ENCODE data around the gene RAG2. TPM values are rescaled to one million over a fixed set of nuclear protein-coding genes. Genes with fewer than 3 reads are reported as not detected.
A peak's percentile ranks its signal among the peaks of the same experiment; 100 is the strongest.
"Not testable (repeated sequence)": the region's sequence is repeated elsewhere in the genome, so short reads cannot be mapped to it uniquely, and the experiment has no call there.

The RAG2 gene
- total and polyA plus RNA-seq, 9 donors: not detected

DNA sequence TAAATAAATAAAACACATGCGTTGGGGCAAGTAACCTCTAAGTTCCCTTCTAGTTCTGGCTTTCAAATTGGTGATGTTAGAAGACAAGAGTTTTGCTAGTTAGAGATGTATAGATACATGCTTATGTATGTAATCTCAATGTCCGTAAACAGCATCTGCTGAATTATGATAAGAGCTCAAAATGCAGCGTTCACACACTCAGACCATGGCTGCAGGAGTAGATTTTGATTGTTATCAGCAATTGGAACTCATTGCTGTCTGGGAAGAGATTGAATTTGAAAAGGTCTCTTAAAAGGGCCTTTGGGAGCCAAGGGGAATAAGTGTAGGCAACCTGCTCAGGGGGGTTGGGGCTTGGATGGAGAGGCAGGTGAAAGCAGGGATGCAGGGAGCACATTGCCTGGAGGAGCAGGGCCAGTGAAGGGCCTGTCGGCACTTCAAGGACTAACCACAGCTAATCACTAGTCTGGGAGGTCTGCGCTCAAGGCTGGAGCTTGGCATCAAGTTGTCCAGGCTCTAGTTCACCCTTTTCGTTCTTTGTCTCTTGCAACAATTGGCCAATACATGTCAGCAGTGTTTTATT is 32.9 kb downstream of the RAG2 start:
- Histone ChIP-seq H3K4me3 (no peak overlapping the region), H3K36me3 (no peaks in the 10 kb centered on the region), H3K27me3 (no peaks in the 10 kb centered on the region), H3K9me3 (no peaks in the 10 kb centered on the region), H3K27ac (no peak overlapping the region), H3K4me1 (ENCODE audit: insufficient read depth) (peaks cover 3% of the 10 kb centered on the region)
- intact Hi-C loops (cut with DNase I): loop anchor here (10.0 kb wide), 3 partner anchors 60 to 180 kb away; no protein-coding TSS in a partner anchor
- 47 to 61% (median 54%) methylated on average over 6 of the region's 6 CpGs for WGBS, 3 donors
- no peak for TF ChIP-seq EP300 (IDR thresholded peaks at IDR 0.05)
- no peak for DNase-seq

DNA sequence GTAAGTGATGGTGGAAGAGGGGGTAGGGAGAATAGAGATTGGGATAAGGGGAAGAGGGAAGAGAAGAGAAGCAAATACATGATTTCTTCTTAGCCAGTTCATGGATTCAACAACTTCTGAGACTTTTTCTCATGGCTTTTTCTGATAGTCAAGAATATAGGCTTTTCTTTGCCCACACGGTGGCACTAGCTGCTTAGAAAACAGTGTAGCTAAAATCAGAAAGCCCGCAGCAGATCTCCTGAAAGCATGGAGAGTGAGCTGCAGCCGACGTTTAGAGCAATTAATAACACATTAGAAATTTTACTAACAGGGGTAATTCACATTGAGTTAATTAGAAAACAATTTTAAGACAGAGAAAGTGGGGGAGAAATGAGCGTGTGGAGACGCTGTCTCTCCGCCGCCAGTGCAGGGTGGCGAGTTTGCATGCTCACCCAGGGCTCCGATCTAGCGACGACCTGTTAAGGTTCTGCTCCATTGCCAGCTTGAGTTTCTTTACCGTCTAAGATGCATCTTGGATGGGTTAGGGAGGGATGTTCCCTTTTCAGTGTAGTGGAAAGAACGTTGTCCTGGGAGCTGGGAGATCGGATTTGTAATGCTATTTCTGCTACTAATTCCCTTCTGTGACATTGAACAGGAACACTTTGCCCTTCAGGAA is 33.5 kb downstream of the RAG2 start:
- intact Hi-C loops (cut with DNase I): loop anchor here (5.0 to 10.0 kb wide), 4 partner anchors 60 to 180 kb away; no protein-coding TSS in a partner anchor
- no peak overlapping the region for H3K27ac ChIP-seq

DNA sequence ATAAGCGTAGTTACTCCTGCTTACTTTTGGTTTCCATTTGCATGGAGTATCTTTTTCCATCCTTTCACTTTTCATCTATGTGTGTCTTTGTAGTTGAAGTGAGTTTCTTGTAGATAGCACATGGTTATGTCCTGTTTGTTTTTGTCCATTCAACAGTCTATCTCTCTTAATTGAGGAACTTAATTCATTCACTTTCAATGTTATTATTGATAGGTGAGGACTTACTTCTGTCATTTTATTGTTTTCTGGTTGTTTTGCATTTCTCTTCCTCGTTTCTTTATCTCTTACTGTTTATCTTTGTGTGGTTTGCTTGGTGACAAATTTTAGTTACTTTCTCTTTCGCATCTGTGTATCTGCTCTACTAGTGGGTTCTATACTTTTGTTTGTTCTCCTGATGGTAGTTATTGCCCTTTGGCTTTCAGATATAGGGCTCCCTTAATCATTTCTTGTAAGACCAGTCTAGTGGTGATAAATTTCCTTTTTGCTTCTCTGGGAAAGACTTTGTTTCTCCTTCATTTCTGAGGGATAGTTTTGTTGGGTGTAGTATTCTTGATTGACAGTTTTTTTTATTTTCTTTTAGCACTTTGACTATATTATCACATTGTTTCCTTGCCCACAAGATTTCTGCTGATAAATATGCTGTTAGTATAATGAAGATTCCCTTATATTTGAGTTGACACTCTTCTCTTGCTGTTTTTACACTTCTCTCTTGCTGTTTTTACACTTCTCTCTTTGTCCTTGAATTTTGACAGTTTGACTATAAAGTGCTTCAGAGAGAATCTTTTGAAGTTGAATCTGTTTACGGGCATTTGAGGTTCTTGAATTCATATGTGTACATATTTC is 39.2 kb downstream of the RAG2 start:
- TF ChIP-seq POLR2A (IDR thresholded peaks at IDR 0.05) (no peak), EP300 (IDR thresholded peaks at IDR 0.05) (no peak)
- TF ChIP-seq, protein P1, sequence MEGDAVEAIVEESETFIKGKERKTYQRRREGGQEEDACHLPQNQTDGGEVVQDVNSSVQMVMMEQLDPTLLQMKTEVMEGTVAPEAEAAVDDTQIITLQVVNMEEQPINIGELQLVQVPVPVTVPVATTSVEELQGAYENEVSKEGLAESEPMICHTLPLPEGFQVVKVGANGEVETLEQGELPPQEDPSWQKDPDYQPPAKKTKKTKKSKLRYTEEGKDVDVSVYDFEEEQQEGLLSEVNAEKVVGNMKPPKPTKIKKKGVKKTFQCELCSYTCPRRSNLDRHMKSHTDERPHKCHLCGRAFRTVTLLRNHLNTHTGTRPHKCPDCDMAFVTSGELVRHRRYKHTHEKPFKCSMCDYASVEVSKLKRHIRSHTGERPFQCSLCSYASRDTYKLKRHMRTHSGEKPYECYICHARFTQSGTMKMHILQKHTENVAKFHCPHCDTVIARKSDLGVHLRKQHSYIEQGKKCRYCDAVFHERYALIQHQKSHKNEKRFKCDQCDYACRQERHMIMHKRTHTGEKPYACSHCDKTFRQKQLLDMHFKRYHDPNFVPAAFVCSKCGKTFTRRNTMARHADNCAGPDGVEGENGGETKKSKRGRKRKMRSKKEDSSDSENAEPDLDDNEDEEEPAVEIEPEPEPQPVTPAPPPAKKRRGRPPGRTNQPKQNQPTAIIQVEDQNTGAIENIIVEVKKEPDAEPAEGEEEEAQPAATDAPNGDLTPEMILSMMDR (IDR thresholded peaks at IDR 0.05): no peak
- Histone ChIP-seq H3K27me3 (no peaks in the 10 kb centered on the region), H3K27ac (no peak overlapping the region), H3K4me1 (ENCODE audit: insufficient read depth) (no peaks in the 10 kb centered on the region), H3K36me3 (no peaks in the 10 kb centered on the region), H3K4me3 (no peak overlapping the region), H3K9me3 (no peaks in the 10 kb centered on the region)
- DNase-seq: no peak
- WGBS, 3 donors: 56 to 64% (median 56%) methylated on average over 4 of the region's 4 CpGs
- intact Hi-C loops (cut with DNase I): no loop called here

More for the DNA sequence above, 33.5 kb downstream of the RAG2 start:
- peaks cover 3% of the 10 kb centered on the region for H3K4me1 ChIP-seq (ENCODE audit: insufficient read depth)
- H3K4me3 ChIP-seq: peak overlapping the region; percentile 17
- no peaks in the 10 kb centered on the region for H3K36me3 ChIP-seq
- H3K9me3 ChIP-seq: no peaks in the 10 kb centered on the region
- TF ChIP-seq POLR2A (IDR thresholded peaks at IDR 0.05): no peak
- TF ChIP-seq, protein P1 (IDR thresholded peaks at IDR 0.05): peak in 2 of 3 donors; percentile 30 to 33
- H3K27me3 ChIP-seq: no peaks in the 10 kb centered on the region
- peak; percentile 34 to 54 (median 45) for DNase-seq
- WGBS, 3 donors: 2 to 3% (median 2%) methylated on average over 15 of the region's 15 CpGs

DNA sequence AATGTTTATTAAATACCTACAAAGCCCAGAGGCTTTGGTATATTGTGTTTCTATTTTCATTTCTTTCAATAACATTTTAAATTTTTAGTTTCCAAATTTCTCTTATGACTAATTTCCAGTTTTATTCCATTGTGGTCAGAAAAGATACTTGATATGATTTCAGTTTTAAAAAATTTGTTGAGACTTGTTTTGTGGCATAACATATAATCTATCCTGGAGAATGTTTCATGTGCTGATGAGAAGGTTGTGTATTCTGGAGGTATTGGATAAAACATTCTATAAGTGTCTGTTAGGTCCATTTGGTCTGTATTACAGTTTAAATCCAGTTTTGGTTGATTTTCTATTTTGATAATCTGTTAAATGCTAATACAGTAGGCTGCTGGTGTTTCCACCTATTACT is 40.0 kb downstream of the RAG2 start:
- intact Hi-C loops (cut with DNase I): no loop called here
- Histone ChIP-seq H3K4me1 (ENCODE audit: insufficient read depth) (no peaks in the 10 kb centered on the region), H3K9me3 (no peaks in the 10 kb centered on the region), H3K27ac (no peak overlapping the region), H3K27me3 (no peaks in the 10 kb centered on the region), H3K4me3 (no peak overlapping the region), H3K36me3 (no peaks in the 10 kb centered on the region)
- TF ChIP-seq POLR2A (IDR thresholded peaks at IDR 0.05) (no peak), EP300 (IDR thresholded peaks at IDR 0.05) (no peak)
- TF ChIP-seq, protein P1 (IDR thresholded peaks at IDR 0.05): no peak
- no peak for DNase-seq

DNA sequence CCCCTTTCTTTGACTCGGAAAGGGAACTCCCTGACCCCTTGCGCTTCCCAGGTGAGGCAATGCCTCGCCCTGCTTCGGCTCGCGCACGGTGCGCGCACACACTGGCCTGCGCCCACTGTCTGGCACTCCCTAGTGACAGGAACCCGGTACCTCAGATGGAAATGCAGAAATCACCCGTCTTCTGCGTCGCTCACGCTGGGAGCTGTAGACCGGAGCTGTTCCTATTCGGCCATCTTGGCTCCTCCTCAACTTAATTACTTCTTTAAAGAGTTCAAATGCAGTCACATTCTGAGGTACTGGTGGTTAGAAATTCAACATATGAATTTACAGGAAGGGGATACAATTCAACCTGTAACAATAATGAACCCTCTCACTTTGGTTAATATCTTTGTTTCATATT is 40.6 kb downstream of the RAG2 start:
- intact Hi-C loops (cut with DNase I); H3K4me1 ChIP-seq (ENCODE audit: insufficient read depth); H3K36me3 ChIP-seq; H3K9me3 ChIP-seq; H3K27ac ChIP-seq; H3K4me3 ChIP-seq; DNase-seq; H3K27me3 ChIP-seq: not testable (repeated sequence)
- 94 to 97% (median 96%) methylated on average over 13 to 17 of the region's 17 CpGs for whole genome bisulfite sequencing, 3 donors
